Endothelial cell of umbilical vein (primary cell): ENCODE data around the gene CAMKMT.

Experiments
- EZH2 ChIP-seq: IDR thresholded peaks from 2 replicates; pipeline ENCODE4 v1.6.1; 2012; ENCODE audit warnings: borderline replicate concordance, low read depth, mild to moderate bottlenecking, moderate library complexity, low read length, inconsistent platforms; ENCODE audit not compliant: severe bottlenecking
- FOS ChIP-seq: IDR thresholded peaks from 2 replicates; pipeline ENCODE4 v1.6.1; 2011; ENCODE audit warnings: mild to moderate bottlenecking, low read length, moderate library complexity, borderline replicate concordance; ENCODE audit not compliant: insufficient read depth
- GATA2 ChIP-seq: IDR thresholded peaks from 2 replicates; pipeline ENCODE4 v1.7.0; 2011; ENCODE audit warnings: low read depth, mild to moderate bottlenecking, moderate library complexity, mixed read lengths, low read length; ENCODE audit not compliant: insufficient read length, insufficient read depth
- JUN ChIP-seq: IDR thresholded peaks from 2 replicates; pipeline ENCODE4 v1.6.1; 2011; ENCODE audit warnings: borderline replicate concordance, low read depth; ENCODE audit not compliant: insufficient read length, insufficient read depth
- MYC ChIP-seq: IDR thresholded peaks from one replicate; pipeline ENCODE4 v1.6.1; 2011; ENCODE audit warnings: mild to moderate bottlenecking, low read depth, low read length
- POLR2A ChIP-seq: IDR thresholded peaks from 2 replicates; pipeline ENCODE4 v1.6.1; 2012; ENCODE audit warnings: low read depth, mild to moderate bottlenecking, control low read depth, low read length
- POLR2AphosphoS5 ChIP-seq: IDR thresholded peaks from 2 replicates; pipeline ENCODE4 v1.6.1; 2012; ENCODE audit warnings: low read depth, mild to moderate bottlenecking, control low read depth, low read length, moderate library complexity; ENCODE audit not compliant: insufficient read depth
- TF ChIP-seq, protein P1 (sequence below), 2 donors: IDR thresholded peaks; 1 replicate in 1 of 2; 2 replicates in 1 of 2; pipeline ENCODE4 v1.5.1; 2011; ENCODE audit warnings: low read length in 2 of 2, mild to moderate bottlenecking in 2 of 2, moderate library complexity in 2 of 2, control low read depth in 1 of 2, inconsistent platforms in 1 of 2, low read depth in 1 of 2; ENCODE audit not compliant: insufficient read depth in 1 of 2; ENCODE audit errors: extremely low read depth in 1 of 2
- TF ChIP-seq, protein P2 (sequence below): IDR thresholded peaks from 2 replicates; pipeline ENCODE4 v1.6.1; 2011; ENCODE audit not compliant: insufficient read depth, insufficient read length

DNA sequence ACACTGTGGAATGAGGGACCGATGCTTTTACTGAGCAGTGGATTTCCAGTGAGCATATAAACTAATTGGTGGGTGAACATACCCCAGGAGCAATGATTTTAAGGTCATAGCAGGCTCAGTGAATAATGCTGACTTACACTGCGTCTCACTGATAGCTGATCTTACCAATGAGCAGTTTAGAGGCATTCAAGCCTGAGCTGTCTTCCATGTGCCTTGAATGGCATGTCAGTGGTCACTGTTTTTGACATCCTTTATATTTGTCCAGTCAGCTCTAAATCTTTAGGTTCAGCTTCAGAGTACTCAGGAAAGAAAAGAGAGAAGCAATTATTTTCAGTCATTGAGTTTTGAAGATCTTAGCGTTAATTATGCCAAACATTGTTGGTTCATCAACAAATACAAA lies 88.3 kb downstream of the CAMKMT start:
- TF ChIP-seq, protein P1, sequence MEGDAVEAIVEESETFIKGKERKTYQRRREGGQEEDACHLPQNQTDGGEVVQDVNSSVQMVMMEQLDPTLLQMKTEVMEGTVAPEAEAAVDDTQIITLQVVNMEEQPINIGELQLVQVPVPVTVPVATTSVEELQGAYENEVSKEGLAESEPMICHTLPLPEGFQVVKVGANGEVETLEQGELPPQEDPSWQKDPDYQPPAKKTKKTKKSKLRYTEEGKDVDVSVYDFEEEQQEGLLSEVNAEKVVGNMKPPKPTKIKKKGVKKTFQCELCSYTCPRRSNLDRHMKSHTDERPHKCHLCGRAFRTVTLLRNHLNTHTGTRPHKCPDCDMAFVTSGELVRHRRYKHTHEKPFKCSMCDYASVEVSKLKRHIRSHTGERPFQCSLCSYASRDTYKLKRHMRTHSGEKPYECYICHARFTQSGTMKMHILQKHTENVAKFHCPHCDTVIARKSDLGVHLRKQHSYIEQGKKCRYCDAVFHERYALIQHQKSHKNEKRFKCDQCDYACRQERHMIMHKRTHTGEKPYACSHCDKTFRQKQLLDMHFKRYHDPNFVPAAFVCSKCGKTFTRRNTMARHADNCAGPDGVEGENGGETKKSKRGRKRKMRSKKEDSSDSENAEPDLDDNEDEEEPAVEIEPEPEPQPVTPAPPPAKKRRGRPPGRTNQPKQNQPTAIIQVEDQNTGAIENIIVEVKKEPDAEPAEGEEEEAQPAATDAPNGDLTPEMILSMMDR (IDR thresholded peaks at IDR 0.05; ENCODE audit: extremely low read depth in 1 of 2, insufficient read depth in 1 of 2, low read depth in 1 of 2, low read length in 2 of 2) = no peak
- TF ChIP-seq POLR2AphosphoS5 (no peak), FOS (no peak), MYC (no peak), EZH2 (no peak), JUN (no peak), POLR2A (no peak), GATA2 (no peak)
- TF ChIP-seq, protein P2, sequence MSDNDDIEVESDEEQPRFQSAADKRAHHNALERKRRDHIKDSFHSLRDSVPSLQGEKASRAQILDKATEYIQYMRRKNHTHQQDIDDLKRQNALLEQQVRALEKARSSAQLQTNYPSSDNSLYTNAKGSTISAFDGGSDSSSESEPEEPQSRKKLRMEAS = no peak
